ENCODE measurements around the gene CACNA2D2. TPM values are rescaled to one million over a fixed set of nuclear protein-coding genes. Genes with fewer than 3 reads are reported as not detected.

CACNA2D2 gene
- total RNA-seq, 1 experiment from 2014 or later = 27.7 TPM

DNA sequence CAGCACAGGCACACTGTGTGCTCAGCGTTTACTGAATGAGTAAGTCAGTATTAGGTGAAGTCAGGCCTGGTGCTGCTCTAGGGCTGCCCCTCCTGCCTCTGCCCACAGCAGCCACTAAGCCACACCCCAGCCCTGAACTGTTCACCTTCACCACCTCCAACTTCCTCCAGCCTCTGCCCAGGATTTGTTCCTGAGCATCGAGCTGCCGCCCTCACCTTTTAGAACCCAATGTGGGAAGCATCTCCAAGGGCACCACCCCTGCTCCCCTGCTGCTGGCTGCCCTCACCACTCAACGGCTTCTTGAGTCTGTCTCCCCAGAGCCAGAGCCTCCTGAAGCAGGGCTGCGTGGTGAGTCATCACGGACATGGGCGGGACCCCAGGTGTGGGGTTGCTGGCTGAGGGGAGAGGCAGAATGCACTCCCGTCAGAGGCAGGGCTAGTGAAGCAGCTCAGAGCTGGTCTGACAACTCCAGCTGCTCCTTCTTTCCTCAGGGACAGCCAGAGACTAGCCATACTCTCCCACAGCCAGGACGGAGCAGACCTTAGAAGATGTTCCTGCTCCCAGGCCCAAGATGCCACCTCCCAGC is 186.7 kb downstream of the CACNA2D2 start:
- Mint-ChIP-seq H3K4me3 (no peak overlapping the region; a peak in 1 of 5 replicates), H3K4me1 (peaks cover 15 to 30% of the 10 kb centered on the region in 2 experiments), H3K9me3 (peaks cover 5 to 7% of the 10 kb centered on the region in 2 experiments), H3K36me3 (ENCODE audit: insufficient read depth in 1 of 3, low read depth in 3 of 3) (peaks cover 48 to 57% (median 56%) of the 10 kb centered on the region in 3 experiments), H3K27ac (peak overlapping the region in 2 of 3 experiments; percentile 3 to 79; a peak in 3 of 7 replicates), H3K27me3 (ENCODE audit: low read depth) (no peaks in the 10 kb centered on the region)
- no peak overlapping the region for H3K4ac ChIP-seq (ENCODE audit: low read depth, low read length)
- no peaks in the 10 kb centered on the region for H3K27me3 ChIP-seq (ENCODE audit: insufficient read depth, low read length)
- H3K9ac ChIP-seq (ENCODE audit: extremely low read depth, insufficient read length, low read length) = no peak overlapping the region
- H3K79me1 ChIP-seq (ENCODE audit: insufficient read depth, low read depth, low read length, poor library complexity, severe bottlenecking) = no peaks in the 10 kb centered on the region
- H4K91ac ChIP-seq (ENCODE audit: insufficient read length, low read depth, low read length) = no peak overlapping the region
- peak; percentile 75 for DNase-seq
- H3K23me2 ChIP-seq (ENCODE audit: insufficient read length, low read depth, low read length, poor library complexity, severe bottlenecking) = peaks cover 3% of the 10 kb centered on the region
- H3K23ac ChIP-seq (ENCODE audit: insufficient read length, low read depth, low read length) = no peak overlapping the region
- H4K20me1 ChIP-seq (ENCODE audit: control insufficient read depth, insufficient read depth, insufficient read length) = no peaks in the 10 kb centered on the region
- no peak overlapping the region for H2BK12ac ChIP-seq (ENCODE audit: insufficient read length, low read depth, low read length)
- H2AFZ ChIP-seq (ENCODE audit: low read length) = no peak overlapping the region
- no peak overlapping the region for H3K18ac ChIP-seq (ENCODE audit: insufficient read length, low read depth, low read length)
- no peak overlapping the region for H2BK20ac ChIP-seq (ENCODE audit: low read depth, low read length, poor library complexity, severe bottlenecking)
- TF ChIP-seq, protein P1, sequence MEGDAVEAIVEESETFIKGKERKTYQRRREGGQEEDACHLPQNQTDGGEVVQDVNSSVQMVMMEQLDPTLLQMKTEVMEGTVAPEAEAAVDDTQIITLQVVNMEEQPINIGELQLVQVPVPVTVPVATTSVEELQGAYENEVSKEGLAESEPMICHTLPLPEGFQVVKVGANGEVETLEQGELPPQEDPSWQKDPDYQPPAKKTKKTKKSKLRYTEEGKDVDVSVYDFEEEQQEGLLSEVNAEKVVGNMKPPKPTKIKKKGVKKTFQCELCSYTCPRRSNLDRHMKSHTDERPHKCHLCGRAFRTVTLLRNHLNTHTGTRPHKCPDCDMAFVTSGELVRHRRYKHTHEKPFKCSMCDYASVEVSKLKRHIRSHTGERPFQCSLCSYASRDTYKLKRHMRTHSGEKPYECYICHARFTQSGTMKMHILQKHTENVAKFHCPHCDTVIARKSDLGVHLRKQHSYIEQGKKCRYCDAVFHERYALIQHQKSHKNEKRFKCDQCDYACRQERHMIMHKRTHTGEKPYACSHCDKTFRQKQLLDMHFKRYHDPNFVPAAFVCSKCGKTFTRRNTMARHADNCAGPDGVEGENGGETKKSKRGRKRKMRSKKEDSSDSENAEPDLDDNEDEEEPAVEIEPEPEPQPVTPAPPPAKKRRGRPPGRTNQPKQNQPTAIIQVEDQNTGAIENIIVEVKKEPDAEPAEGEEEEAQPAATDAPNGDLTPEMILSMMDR (conservative IDR thresholded peaks at IDR 0.05) = no peak
- no peak overlapping the region for H2BK5ac ChIP-seq (ENCODE audit: insufficient read length, low read length)
- H3K56ac ChIP-seq (ENCODE audit: insufficient read length, low read depth, low read length) = no peak overlapping the region
- no peak overlapping the region for H3K4me2 ChIP-seq (ENCODE audit: insufficient read depth, insufficient read length, low read length)
- no peak overlapping the region for H2BK15ac ChIP-seq (ENCODE audit: low read depth, low read length)
- no peak overlapping the region for H4K5ac ChIP-seq (ENCODE audit: insufficient read length, low read depth, low read length)
- no peak overlapping the region for H2AK5ac ChIP-seq (ENCODE audit: insufficient read length, low read length)
- no peaks in the 10 kb centered on the region for H3K9me3 ChIP-seq (ENCODE audit: control insufficient read depth, low read depth, low read length)
- no peak overlapping the region for H3K27ac ChIP-seq (ENCODE audit: insufficient read length, low read depth, low read length)
- no peak overlapping the region for H4K8ac ChIP-seq (replicated peaks; ENCODE audit: insufficient read length, low read depth, low read length)
- H3K14ac ChIP-seq (ENCODE audit: insufficient read depth, low read length) = no peak overlapping the region
- H2BK120ac ChIP-seq (ENCODE audit: low read depth, low read length, poor library complexity, severe bottlenecking) = no peak overlapping the region
- H3K4me1 ChIP-seq (ENCODE audit: insufficient read depth, low read length) = no peaks in the 10 kb centered on the region; the same call in 1 of the 2 replicates
- no peak overlapping the region for H3T11ph ChIP-seq (ENCODE audit: low read length)
- peaks cover 5% of the 10 kb centered on the region; the same call in 1 of the 2 replicates for H3K79me2 ChIP-seq (ENCODE audit: insufficient read depth, low read length)
- no CpG with 5 or more reads among the region's 9 CpGs for WGBS (ENCODE audit: extremely low coverage, insufficient read length, low lambda C conversion rate)
